ENCODE data around the gene CHM.

DNA sequence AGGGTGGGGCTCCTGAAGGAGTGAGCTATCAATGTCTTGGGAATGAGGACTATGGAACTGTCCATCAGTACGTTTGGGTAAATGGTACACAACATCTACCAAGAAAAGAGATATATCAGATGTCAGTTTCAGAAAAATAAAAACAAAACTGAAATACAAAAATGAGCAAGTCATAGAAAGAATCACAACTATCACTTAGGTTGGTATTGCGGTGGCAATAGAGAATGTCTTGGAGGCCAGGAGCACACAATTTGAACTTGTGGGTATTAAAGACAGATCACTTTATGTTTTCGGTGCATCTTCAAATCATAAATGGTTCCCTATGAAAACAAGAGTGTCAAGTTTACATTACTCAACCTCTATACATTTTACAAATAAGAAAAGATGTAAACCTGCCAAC lies 176.8 kb downstream of the CHM start:
- TF ChIP-seq ZNF274 (IDR thresholded peaks at IDR 0.05; ENCODE audit: low read depth, low read length) = no peak
- TF ChIP-seq SUZ12 (IDR thresholded peaks at IDR 0.05; ENCODE audit: extremely low read depth, insufficient read depth, insufficient read length) = no peak
- TF ChIP-seq YY1 (IDR thresholded peaks at IDR 0.05; ENCODE audit: insufficient read depth, insufficient read length) = no peak
